ENCODE results near the gene STAG1. TPM values are rescaled to one million over a fixed set of nuclear protein-coding genes. Genes with fewer than 3 reads are reported as not detected.
A peak's percentile ranks its signal among the peaks of the same experiment; 100 is the strongest.
"Not testable (repeated sequence)": the region's sequence is repeated elsewhere in the genome, so short reads cannot be mapped to it uniquely, and the experiment has no call there.

STAG1 gene
- total RNA-seq, 6 experiments from 2014 or later = 8.2 to 18.5 (median 12.7) TPM

- Histone ChIP-seq H3K9me3 (no peaks in the 10 kb centered on the region), H3K4me1 (no peaks in the 10 kb centered on the region), H3K27ac (no peak overlapping the region), H3K27me3 (no peaks in the 10 kb centered on the region), H3K36me3 (no peaks in the 10 kb centered on the region), H3K4me3 (no peak overlapping the region)
- no peak for TF ChIP-seq CTCF (IDR thresholded peaks at IDR 0.05)
- no peak for TF ChIP-seq POLR2A (IDR thresholded peaks at IDR 0.05)
- DNase-seq (no peak), ATAC-seq (no peak)
- WGBS (ENCODE audit: insufficient coverage, low coverage, low lambda C conversion rate, missing lambda C conversion rate) = 86% methylated on average over 2 of the region's 2 CpGs
- intact Hi-C loops (cut with DNase I) = no loop called here
Measured at GRCh38 chr3:136559896-136560295, 192.3 kb downstream of the STAG1 start.

GRCh38 chr3:136549461-136549860 lies 202.7 kb downstream of the STAG1 start:
- H3K27me3 ChIP-seq; H3K4me1 ChIP-seq; intact Hi-C loops (cut with DNase I); H3K27ac ChIP-seq; ATAC-seq; H3K36me3 ChIP-seq; H3K9me3 ChIP-seq; DNase-seq; H3K4me3 ChIP-seq: not testable (repeated sequence)
- WGBS (ENCODE audit: insufficient coverage, low coverage, low lambda C conversion rate, missing lambda C conversion rate) = 67% methylated on average over 1 of the region's 1 CpG

GRCh38 chr3:136547293-136547692 lies 204.9 kb downstream of the STAG1 start:
- ATAC-seq = peak in 1 of 4 donors; percentile 18
- no peaks in the 10 kb centered on the region for H3K4me1 ChIP-seq
- no peak for DNase-seq
- H3K4me3 ChIP-seq = no peak overlapping the region
- H3K27ac ChIP-seq = no peak overlapping the region
- no peaks in the 10 kb centered on the region for H3K36me3 ChIP-seq
- TF ChIP-seq POLR2A (IDR thresholded peaks at IDR 0.05) (no peak), CTCF (IDR thresholded peaks at IDR 0.05) (no peak)
- intact Hi-C loops (cut with DNase I) = no loop called here
- no peaks in the 10 kb centered on the region for H3K9me3 ChIP-seq
- H3K27me3 ChIP-seq = no peaks in the 10 kb centered on the region

GRCh38 chr3:136546720-136547119 lies 205.5 kb downstream of the STAG1 start:
- Histone ChIP-seq H3K27me3 (no peaks in the 10 kb centered on the region), H3K27ac (no peak overlapping the region), H3K36me3 (no peaks in the 10 kb centered on the region), H3K4me1 (no peaks in the 10 kb centered on the region), H3K9me3 (no peaks in the 10 kb centered on the region), H3K4me3 (no peak overlapping the region)
- intact Hi-C loops (cut with DNase I) = no loop called here
- no peak for ATAC-seq
- TF ChIP-seq CTCF (IDR thresholded peaks at IDR 0.05) (no peak), POLR2A (IDR thresholded peaks at IDR 0.05) (no peak)
- no peak for DNase-seq

- no peak overlapping the region for H3K4me3 ChIP-seq
- no peaks in the 10 kb centered on the region for H3K9me3 ChIP-seq
- H3K36me3 ChIP-seq = no peaks in the 10 kb centered on the region
- no peak overlapping the region for H3K27ac ChIP-seq
- no peaks in the 10 kb centered on the region for H3K4me1 ChIP-seq
- no peaks in the 10 kb centered on the region for H3K27me3 ChIP-seq
- ATAC-seq (peak; percentile 31 to 75 (median 62)), DNase-seq (no peak)
- TF ChIP-seq CTCF (IDR thresholded peaks at IDR 0.05) (peak; percentile 28 to 50 (median 40)), POLR2A (IDR thresholded peaks at IDR 0.05) (no peak)
- intact Hi-C loops (cut with DNase I) = no loop called here
- WGBS (ENCODE audit: insufficient coverage, low coverage, low lambda C conversion rate, missing lambda C conversion rate) = 50% methylated on average over 3 of the region's 3 CpGs
Measured at GRCh38 chr3:136545664-136546268, 206.4 kb downstream of the STAG1 start.
